MG63 (cell line): Measurements from ENCODE around the gene LRTM2. TPM values are rescaled to one million over a fixed set of nuclear protein-coding genes. Genes with fewer than 3 reads are reported as not detected.

Source experiments
- DNase-seq: peaks from one replicate; pipeline ENCODE4 v3.0.0-alpha.2; 2020
- H3K27me3 ChIP-seq: fragments of 250-450 bp; sonication (Bioruptor Pico); 2 replicates; pipeline ENCODE4 v1.5.1; 2020; ENCODE audit warnings: mild to moderate bottlenecking, moderate library complexity
- H3K36me3 ChIP-seq: fragments of 250-450 bp; sonication (Bioruptor Pico); 2 replicates; pipeline ENCODE4 v1.5.1; 2020; ENCODE audit warnings: mild to moderate bottlenecking, moderate library complexity
- H3K4me3 ChIP-seq: fragments of 250-450 bp; sonication (Bioruptor Pico); 2 replicates; pipeline ENCODE4 v1.5.1; 2020; ENCODE audit warnings: mild to moderate bottlenecking, moderate library complexity
- H3K9me3 ChIP-seq: fragments of 250-450 bp; sonication (Bioruptor Pico); 2 replicates; pipeline ENCODE4 v1.5.1; 2020; ENCODE audit warnings: mild to moderate bottlenecking, moderate library complexity
- total RNA-seq: library from RNA; depleted of rRNA; stranded (reverse); fragments of >200 nt; shearing (Covaris generic); gene quantifications from 2 replicates; pipeline ENCODE4 v1.2.3, GENCODE V29; 2014; ENCODE audit warnings: low replicate concordance

Gene LRTM2
- total RNA-seq, 1 experiment from 2014 or later: not detected

- no peaks in the 10 kb centered on the region for H3K27me3 ChIP-seq
- H3K36me3 ChIP-seq: no peaks in the 10 kb centered on the region
- H3K4me3 ChIP-seq: no peak overlapping the region
- no peak for DNase-seq
- H3K9me3 ChIP-seq: no peaks in the 10 kb centered on the region
These were observed 1.3 kb upstream of the LRTM2 start for GRCh38 chr12:1819050-1819449.

- Histone ChIP-seq H3K27me3 (no peaks in the 10 kb centered on the region), H3K36me3 (no peaks in the 10 kb centered on the region), H3K4me3 (no peak overlapping the region), H3K9me3 (no peaks in the 10 kb centered on the region)
- DNase-seq: no peak
These were observed 794 bp upstream of the LRTM2 start for GRCh38 chr12:1819571-1819970.

GRCh38 chr12:1820896-1821291, 529 bp downstream of the LRTM2 start:
- Histone ChIP-seq H3K36me3 (no peaks in the 10 kb centered on the region), H3K27me3 (no peaks in the 10 kb centered on the region), H3K4me3 (no peak overlapping the region), H3K9me3 (no peaks in the 10 kb centered on the region)
- DNase-seq: no peak

- Histone ChIP-seq H3K36me3 (no peaks in the 10 kb centered on the region), H3K4me3 (no peak overlapping the region), H3K27me3 (no peaks in the 10 kb centered on the region), H3K9me3 (no peaks in the 10 kb centered on the region)
- DNase-seq: no peak
These were observed 1.4 kb downstream of the LRTM2 start for GRCh38 chr12:1821805-1822204.

- DNase-seq: no peak
- Histone ChIP-seq H3K4me3 (no peak overlapping the region), H3K27me3 (no peaks in the 10 kb centered on the region), H3K36me3 (no peaks in the 10 kb centered on the region), H3K9me3 (no peaks in the 10 kb centered on the region)
These were observed 2.3 kb downstream of the LRTM2 start for GRCh38 chr12:1822699-1823098.

GRCh38 chr12:1823237-1823636, 2.9 kb downstream of the LRTM2 start:
- DNase-seq: no peak
- H3K36me3 ChIP-seq: no peaks in the 10 kb centered on the region
- no peaks in the 10 kb centered on the region for H3K27me3 ChIP-seq
- no peak overlapping the region for H3K4me3 ChIP-seq
- no peaks in the 10 kb centered on the region for H3K9me3 ChIP-seq

GRCh38 chr12:1825382-1826102, 5.2 kb downstream of the LRTM2 start:
- Histone ChIP-seq H3K9me3 (no peaks in the 10 kb centered on the region), H3K4me3 (no peak overlapping the region), H3K36me3 (no peaks in the 10 kb centered on the region), H3K27me3 (no peaks in the 10 kb centered on the region)
- DNase-seq: no peak

- no peak for DNase-seq
- H3K4me3 ChIP-seq: no peak overlapping the region
- no peaks in the 10 kb centered on the region for H3K36me3 ChIP-seq
- no peaks in the 10 kb centered on the region for H3K9me3 ChIP-seq
- H3K27me3 ChIP-seq: no peaks in the 10 kb centered on the region
These were observed 6.0 kb downstream of the LRTM2 start for GRCh38 chr12:1826401-1826800.

- Histone ChIP-seq H3K27me3 (no peaks in the 10 kb centered on the region), H3K4me3 (no peak overlapping the region), H3K9me3 (no peaks in the 10 kb centered on the region), H3K36me3 (no peaks in the 10 kb centered on the region)
- DNase-seq: no peak
These were observed 6.7 kb downstream of the LRTM2 start for GRCh38 chr12:1826867-1827705.

GRCh38 chr12:1827826-1828805, 7.8 kb downstream of the LRTM2 start:
- H3K9me3 ChIP-seq: no peaks in the 10 kb centered on the region
- no peak for DNase-seq
- no peaks in the 10 kb centered on the region for H3K27me3 ChIP-seq
- no peak overlapping the region for H3K4me3 ChIP-seq
- no peaks in the 10 kb centered on the region for H3K36me3 ChIP-seq

- Histone ChIP-seq H3K27me3 (no peaks in the 10 kb centered on the region), H3K9me3 (no peaks in the 10 kb centered on the region), H3K36me3 (no peaks in the 10 kb centered on the region), H3K4me3 (no peak overlapping the region)
- DNase-seq: no peak
These were observed 8.5 kb downstream of the LRTM2 start for GRCh38 chr12:1828856-1829255.

GRCh38 chr12:1829306-1829900, 9.0 kb downstream of the LRTM2 start:
- no peaks in the 10 kb centered on the region for H3K36me3 ChIP-seq
- DNase-seq: no peak
- no peaks in the 10 kb centered on the region for H3K27me3 ChIP-seq
- H3K4me3 ChIP-seq: no peak overlapping the region
- H3K9me3 ChIP-seq: no peaks in the 10 kb centered on the region

GRCh38 chr12:1830401-1830845, 10.1 kb downstream of the LRTM2 start:
- Histone ChIP-seq H3K4me3 (no peak overlapping the region), H3K27me3 (no peaks in the 10 kb centered on the region), H3K36me3 (no peaks in the 10 kb centered on the region), H3K9me3 (no peaks in the 10 kb centered on the region)
- DNase-seq: no peak

- H3K9me3 ChIP-seq: no peaks in the 10 kb centered on the region
- no peaks in the 10 kb centered on the region for H3K36me3 ChIP-seq
- peak; percentile 13 for DNase-seq
- H3K27me3 ChIP-seq: no peaks in the 10 kb centered on the region
- no peak overlapping the region for H3K4me3 ChIP-seq
These were observed 10.9 kb downstream of the LRTM2 start for GRCh38 chr12:1830981-1831963.

GRCh38 chr12:1832801-1833595, 12.6 kb downstream of the LRTM2 start:
- H3K27me3 ChIP-seq: no peaks in the 10 kb centered on the region
- H3K9me3 ChIP-seq: no peaks in the 10 kb centered on the region
- H3K36me3 ChIP-seq: no peaks in the 10 kb centered on the region
- DNase-seq: no peak
- H3K4me3 ChIP-seq: no peak overlapping the region
